Chondrocyte (in vitro differentiated cells): ENCODE measurements around the gene HSPA8. TPM values are rescaled to one million over a fixed set of nuclear protein-coding genes. Genes with fewer than 3 reads are reported as not detected.
A peak's percentile ranks its signal among the peaks of the same experiment; 100 is the strongest.
"Not testable (repeated sequence)": the region's sequence is repeated elsewhere in the genome, so short reads cannot be mapped to it uniquely, and the experiment has no call there.

Experiments used
- DNase-seq: peaks from one replicate; pipeline ENCODE4 v3.0.0; 2021; ENCODE audit warnings: mixed read lengths, low spot score
- H3K27ac Mint-ChIP-seq: one replicate; pipeline ENCODE4 v1.8.0; 2021; ENCODE audit warnings: mild to moderate bottlenecking, moderate library complexity, mixed read lengths; ENCODE audit not compliant: unreplicated experiment
- H3K27me3 Mint-ChIP-seq: 2 replicates; pipeline ENCODE4 v1.8.0; 2021; ENCODE audit warnings: low read depth, mixed read lengths
- H3K36me3 Mint-ChIP-seq: 2 replicates; pipeline ENCODE4 v1.8.0; 2021; ENCODE audit warnings: low read depth, mixed read lengths
- H3K4me1 Mint-ChIP-seq: 2 replicates; pipeline ENCODE4 v1.8.0; 2021; ENCODE audit warnings: low read depth, mild to moderate bottlenecking, mixed read lengths
- H3K4me3 Mint-ChIP-seq: one replicate; pipeline ENCODE4 v1.8.0; 2021; ENCODE audit warnings: mild to moderate bottlenecking, moderate library complexity, mixed read lengths; ENCODE audit not compliant: unreplicated experiment
- H3K9me3 Mint-ChIP-seq: 2 replicates; pipeline ENCODE4 v1.8.0; 2021; ENCODE audit warnings: low read depth, mixed read lengths
- total RNA-seq: library from RNA; stranded (reverse); gene quantifications from 3 replicates; pipeline ENCODE4 v1.2.1, GENCODE V29; 2021
- TF ChIP-seq, protein P1 (sequence below): fragments of 200-600 bp; sonication (generic); IDR thresholded peaks from 2 replicates; pipeline ENCODE4 v1.5.0; 2021; ENCODE audit warnings: antibody characterized with exemption, mild to moderate bottlenecking, moderate library complexity

HSPA8 gene
- total RNA-seq, 1 donor from 2014 or later, result 1,112 TPM

DNA sequence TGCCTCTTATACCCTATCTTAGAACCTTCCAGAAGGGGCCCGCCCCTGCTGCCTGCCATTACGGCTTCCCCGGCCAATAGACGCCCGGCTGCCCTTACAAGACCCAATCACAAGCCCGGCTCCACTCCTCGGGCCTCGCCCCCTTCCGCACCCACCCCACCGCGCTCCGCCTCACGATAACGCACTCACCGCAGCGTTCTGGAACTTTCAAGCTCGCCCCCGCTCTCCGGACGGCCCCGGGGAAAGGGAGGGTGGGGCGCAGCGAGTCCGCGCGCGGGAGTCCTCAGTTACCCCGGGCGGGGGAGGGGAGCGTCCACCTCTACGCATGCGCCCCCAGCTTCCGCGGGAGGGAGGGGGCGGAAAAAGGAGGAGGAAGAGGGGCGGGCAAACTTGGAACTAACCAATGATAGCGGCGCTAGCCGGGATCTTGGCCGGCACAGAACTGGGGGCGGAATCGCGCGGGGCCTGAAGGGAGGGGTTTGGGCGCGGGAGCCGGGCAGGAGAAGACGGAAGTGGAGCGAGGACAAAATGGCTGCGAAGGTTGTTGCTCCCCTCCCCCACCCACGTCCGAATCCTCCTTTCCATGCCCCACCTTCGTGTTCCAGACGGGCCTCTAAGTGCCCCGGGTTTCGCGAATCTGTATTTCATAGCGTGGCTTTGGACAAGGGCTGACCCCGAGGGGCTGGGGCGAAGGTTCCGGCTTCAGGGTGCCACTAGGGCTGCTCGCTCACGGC lies 389 bp upstream of the HSPA8 start:
- H3K4me3 Mint-ChIP-seq, result peak overlapping the region; percentile 97
- H3K27ac Mint-ChIP-seq, result peak overlapping the region; percentile 100
- DNase-seq, result peak; percentile 100
- TF ChIP-seq, protein P1, sequence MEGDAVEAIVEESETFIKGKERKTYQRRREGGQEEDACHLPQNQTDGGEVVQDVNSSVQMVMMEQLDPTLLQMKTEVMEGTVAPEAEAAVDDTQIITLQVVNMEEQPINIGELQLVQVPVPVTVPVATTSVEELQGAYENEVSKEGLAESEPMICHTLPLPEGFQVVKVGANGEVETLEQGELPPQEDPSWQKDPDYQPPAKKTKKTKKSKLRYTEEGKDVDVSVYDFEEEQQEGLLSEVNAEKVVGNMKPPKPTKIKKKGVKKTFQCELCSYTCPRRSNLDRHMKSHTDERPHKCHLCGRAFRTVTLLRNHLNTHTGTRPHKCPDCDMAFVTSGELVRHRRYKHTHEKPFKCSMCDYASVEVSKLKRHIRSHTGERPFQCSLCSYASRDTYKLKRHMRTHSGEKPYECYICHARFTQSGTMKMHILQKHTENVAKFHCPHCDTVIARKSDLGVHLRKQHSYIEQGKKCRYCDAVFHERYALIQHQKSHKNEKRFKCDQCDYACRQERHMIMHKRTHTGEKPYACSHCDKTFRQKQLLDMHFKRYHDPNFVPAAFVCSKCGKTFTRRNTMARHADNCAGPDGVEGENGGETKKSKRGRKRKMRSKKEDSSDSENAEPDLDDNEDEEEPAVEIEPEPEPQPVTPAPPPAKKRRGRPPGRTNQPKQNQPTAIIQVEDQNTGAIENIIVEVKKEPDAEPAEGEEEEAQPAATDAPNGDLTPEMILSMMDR, result no peak
- H3K4me1 Mint-ChIP-seq, result peaks cover 69% of the 10 kb centered on the region
- H3K9me3 Mint-ChIP-seq, result no peaks in the 10 kb centered on the region
- H3K36me3 Mint-ChIP-seq, result peaks cover 42% of the 10 kb centered on the region
- no peaks in the 10 kb centered on the region for H3K27me3 Mint-ChIP-seq

DNA sequence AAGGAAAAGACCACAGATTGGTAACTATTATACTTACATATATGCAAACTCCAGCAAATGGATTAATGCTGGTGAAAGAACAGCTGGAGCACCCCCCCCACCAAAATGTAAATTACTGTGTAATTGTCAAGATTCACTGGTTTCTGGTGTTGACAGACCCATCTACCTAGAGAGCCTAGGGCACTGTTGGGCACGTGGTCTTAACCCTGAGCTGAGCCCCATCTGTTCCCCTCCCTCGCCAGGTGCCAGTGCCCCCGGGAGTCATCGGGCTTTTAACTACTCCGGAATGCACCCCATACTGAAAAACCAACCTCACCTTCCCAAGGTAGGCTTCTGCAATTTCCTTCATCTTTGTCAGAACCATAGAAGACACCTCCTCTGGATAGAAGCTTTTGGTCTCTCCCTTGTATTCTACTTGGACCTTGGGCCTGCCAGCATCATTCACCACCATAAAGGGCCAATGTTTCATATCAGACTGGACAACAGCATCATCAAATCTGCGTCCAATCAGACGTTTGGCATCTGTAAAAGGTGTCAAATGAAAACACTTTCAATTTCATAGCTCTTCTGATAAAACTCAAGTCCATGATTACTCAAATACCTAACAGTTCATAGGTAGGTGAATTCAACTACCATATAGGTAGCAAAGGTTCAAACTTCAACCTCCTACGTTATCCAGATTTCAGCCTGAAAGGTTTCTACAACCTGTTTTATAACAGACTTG lies 1.5 kb downstream of the HSPA8 start:
- no peak for DNase-seq
- Mint-ChIP-seq H3K4me3 (peak overlapping the region; percentile 97), H3K4me1 (peaks cover 71% of the 10 kb centered on the region), H3K9me3 (no peaks in the 10 kb centered on the region), H3K27ac (peak overlapping the region; percentile 100), H3K27me3 (no peaks in the 10 kb centered on the region), H3K36me3 (peaks cover 59% of the 10 kb centered on the region)
- TF ChIP-seq, protein P1, result no peak

DNA sequence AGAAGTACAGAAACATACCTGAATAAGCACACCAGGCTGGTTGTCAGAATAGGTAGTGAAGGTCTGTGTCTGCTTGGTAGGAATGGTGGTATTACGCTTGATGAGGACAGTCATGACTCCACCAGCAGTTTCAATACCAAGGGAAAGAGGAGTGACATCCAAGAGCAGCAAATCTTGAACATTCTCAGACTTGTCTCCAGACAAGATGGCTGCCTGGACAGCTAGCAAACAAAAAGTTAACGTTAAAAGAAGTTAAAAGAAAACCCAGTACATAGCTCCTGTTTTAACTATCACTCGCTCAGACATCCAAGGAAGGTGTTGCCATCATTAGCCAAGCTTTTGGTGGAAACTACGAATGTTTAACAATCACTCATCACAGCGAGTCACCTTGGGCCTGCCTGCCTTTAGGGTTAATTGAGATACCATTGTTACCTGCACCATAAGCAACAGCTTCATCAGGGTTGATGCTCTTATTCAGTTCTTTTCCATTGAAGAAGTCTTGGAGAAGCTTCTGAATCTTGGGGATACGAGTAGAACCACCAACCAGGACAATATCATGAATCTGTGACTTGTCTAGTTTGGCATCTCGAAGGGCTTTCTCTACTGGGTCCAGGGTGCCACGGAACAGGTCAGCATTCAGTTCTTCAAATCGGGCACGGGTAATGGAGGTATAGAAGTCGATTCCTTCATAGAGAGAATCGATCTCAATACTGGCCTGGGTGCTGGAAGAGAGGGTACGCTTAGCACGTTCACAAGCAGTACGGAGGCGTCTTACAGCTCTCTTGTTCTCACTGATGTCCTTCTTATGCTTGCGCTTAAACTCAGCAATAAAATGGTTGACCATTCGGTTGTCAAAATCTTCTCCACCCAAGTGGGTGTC lies 2.7 kb downstream of the HSPA8 start:
- not testable (repeated sequence) for H3K9me3 Mint-ChIP-seq, H3K27me3 Mint-ChIP-seq, DNase-seq
- peaks cover 64% of the 10 kb centered on the region for H3K4me1 Mint-ChIP-seq
- H3K27ac Mint-ChIP-seq, result peak overlapping the region; percentile 81
- H3K36me3 Mint-ChIP-seq, result peaks cover 59% of the 10 kb centered on the region
- peak overlapping the region; percentile 97 for H3K4me3 Mint-ChIP-seq

DNA sequence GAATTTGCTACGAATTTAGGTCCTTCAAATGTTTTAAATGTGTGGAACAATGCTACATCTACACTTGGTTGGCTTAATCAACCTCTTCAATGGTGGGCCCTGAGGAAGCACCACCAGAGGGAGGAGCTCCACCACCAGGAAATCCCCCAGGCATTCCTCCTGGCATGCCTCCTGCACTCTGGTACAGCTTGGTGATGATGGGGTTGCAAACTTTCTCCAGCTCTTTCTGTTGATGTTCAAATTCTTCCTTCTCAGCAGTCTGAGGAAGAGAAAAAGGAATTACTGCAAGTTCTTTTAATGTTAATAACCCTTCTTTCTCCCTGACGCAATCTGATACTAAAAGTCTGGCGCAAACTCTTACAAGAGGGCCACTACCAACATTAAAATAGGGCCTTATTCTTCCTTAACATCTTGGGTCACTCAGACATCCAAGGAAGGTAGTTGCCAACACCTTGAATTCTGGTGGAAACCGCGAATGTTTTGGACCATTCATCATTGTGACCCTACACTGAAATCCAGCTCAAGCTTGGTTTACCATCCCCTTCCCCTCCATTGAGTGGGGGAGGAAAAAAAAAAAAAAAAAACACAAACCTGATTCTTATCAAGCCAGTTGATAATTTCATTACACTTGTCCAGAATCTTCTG lies 4.2 kb downstream of the HSPA8 start:
- peak overlapping the region; percentile 97 for H3K4me3 Mint-ChIP-seq
- peak overlapping the region; percentile 78 for H3K27ac Mint-ChIP-seq
- TF ChIP-seq, protein P1, result no peak
- H3K9me3 Mint-ChIP-seq, result no peaks in the 10 kb centered on the region
- DNase-seq, result no peak
- no peaks in the 10 kb centered on the region for H3K27me3 Mint-ChIP-seq
- H3K4me1 Mint-ChIP-seq, result peaks cover 53% of the 10 kb centered on the region
- H3K36me3 Mint-ChIP-seq, result peaks cover 60% of the 10 kb centered on the region

DNA sequence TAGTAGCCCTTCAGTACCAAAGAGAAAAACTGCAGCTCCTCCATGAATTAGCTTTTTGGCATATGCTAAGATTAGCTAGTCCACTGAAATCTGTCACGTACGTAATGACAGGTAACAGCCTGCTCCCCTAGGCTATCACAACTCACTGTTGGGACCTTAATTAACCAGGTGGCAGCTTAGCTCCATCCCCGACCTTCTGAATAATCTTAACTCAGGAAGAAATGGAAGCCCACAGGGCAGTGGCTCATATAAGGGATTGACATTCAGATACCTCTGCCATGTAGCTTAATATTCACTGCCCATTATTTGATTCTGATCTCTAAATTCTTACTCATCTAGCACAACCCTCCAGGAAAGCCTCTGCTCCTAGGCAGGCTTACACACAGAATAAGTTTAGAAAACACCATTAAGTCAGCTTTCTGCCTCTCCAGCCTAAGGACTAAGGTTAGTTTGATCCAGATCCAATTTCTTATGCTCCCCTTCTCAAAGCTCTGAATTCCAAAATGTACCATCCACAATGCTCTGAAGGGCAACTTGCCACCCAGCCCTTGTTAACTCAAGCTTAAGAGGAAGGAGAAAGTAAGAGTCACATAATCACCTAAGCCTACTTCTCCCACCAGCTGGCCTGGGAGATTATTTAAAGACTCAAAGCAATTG lies 5.0 kb downstream of the HSPA8 start:
- DNase-seq, result no peak
- no peaks in the 10 kb centered on the region for H3K9me3 Mint-ChIP-seq
- H3K27me3 Mint-ChIP-seq, result no peaks in the 10 kb centered on the region
- H3K36me3 Mint-ChIP-seq, result peaks cover 60% of the 10 kb centered on the region
- TF ChIP-seq, protein P1, result no peak
- peak overlapping the region; percentile 78 for H3K27ac Mint-ChIP-seq
- peak overlapping the region; percentile 97 for H3K4me3 Mint-ChIP-seq
- H3K4me1 Mint-ChIP-seq, result peaks cover 53% of the 10 kb centered on the region
